Bronchial epithelial cell (primary cell): Measurements from ENCODE around the gene IER5. TPM values are rescaled to one million over a fixed set of nuclear protein-coding genes. Genes with fewer than 3 reads are reported as not detected.

Source experiments
- DNase-seq: peaks from one replicate; pipeline ENCODE4 v3.0.0-alpha.2; 2010; ENCODE audit warnings: low read depth
- FAIRE-seq: peaks from 2 replicates; lab custom pipeline; 2011; peaks lifted over from hg19 to GRCh38; lab: Jason Lieb, UNC
- H3K27me3 ChIP-seq: 2 replicates; pipeline ENCODE4 v1.5.1; 2011; ENCODE audit warnings: low read length; ENCODE audit not compliant: control insufficient read depth, insufficient read depth
- H3K36me3 ChIP-seq: 2 replicates; pipeline ENCODE4 v1.5.1; 2011; ENCODE audit warnings: low read length; ENCODE audit not compliant: control insufficient read depth, insufficient read depth
- H3K4me3 ChIP-seq: 2 replicates; pipeline ENCODE4 v1.5.1; 2011; ENCODE audit warnings: mild to moderate bottlenecking, low read depth, low read length, control low read depth
- total RNA-seq: library from RNA; depleted of rRNA; stranded (reverse); fragments of >200 nt; gene quantifications from 2 replicates; pipeline ENCODE4 v1.2.1, GENCODE V29; 2014
- TF ChIP-seq, protein P1 (sequence below): IDR thresholded peaks from 2 replicates; pipeline ENCODE4 v1.5.1; 2011; ENCODE audit warnings: mild to moderate bottlenecking, moderate library complexity, low read length, control low read depth, inconsistent platforms; ENCODE audit not compliant: insufficient read depth, severe bottlenecking

IER5 gene
- total RNA-seq, 1 donor from 2014 or later, result 47.7 TPM

DNA sequence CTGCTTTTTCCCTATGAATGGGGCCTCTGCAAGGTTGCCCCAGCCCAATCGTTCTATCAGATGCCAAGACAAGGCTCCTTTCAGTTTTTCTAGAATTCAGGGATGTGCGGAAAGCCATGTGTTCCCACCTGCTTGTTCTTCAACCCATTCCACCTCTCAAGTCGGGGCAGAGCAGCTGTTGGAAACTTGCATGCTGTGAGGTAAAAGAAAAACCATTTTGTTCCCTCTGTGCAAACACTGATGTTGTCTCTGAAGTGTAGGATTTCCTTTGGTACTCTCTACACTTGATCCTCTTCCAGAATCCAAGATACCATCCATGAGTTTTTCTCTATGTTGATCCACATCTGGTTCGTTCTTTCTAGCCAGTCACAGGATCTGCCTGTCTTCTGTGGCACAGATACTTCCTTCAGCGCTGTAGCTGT, 7.3 kb downstream of the IER5 start:
- Histone ChIP-seq H3K27me3 (no peaks in the 10 kb centered on the region), H3K4me3 (no peak overlapping the region), H3K36me3 (peaks cover 4% of the 10 kb centered on the region)
- TF ChIP-seq, protein P1, sequence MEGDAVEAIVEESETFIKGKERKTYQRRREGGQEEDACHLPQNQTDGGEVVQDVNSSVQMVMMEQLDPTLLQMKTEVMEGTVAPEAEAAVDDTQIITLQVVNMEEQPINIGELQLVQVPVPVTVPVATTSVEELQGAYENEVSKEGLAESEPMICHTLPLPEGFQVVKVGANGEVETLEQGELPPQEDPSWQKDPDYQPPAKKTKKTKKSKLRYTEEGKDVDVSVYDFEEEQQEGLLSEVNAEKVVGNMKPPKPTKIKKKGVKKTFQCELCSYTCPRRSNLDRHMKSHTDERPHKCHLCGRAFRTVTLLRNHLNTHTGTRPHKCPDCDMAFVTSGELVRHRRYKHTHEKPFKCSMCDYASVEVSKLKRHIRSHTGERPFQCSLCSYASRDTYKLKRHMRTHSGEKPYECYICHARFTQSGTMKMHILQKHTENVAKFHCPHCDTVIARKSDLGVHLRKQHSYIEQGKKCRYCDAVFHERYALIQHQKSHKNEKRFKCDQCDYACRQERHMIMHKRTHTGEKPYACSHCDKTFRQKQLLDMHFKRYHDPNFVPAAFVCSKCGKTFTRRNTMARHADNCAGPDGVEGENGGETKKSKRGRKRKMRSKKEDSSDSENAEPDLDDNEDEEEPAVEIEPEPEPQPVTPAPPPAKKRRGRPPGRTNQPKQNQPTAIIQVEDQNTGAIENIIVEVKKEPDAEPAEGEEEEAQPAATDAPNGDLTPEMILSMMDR, result no peak
- DNase-seq (no peak), FAIRE-seq (no peak)

DNA sequence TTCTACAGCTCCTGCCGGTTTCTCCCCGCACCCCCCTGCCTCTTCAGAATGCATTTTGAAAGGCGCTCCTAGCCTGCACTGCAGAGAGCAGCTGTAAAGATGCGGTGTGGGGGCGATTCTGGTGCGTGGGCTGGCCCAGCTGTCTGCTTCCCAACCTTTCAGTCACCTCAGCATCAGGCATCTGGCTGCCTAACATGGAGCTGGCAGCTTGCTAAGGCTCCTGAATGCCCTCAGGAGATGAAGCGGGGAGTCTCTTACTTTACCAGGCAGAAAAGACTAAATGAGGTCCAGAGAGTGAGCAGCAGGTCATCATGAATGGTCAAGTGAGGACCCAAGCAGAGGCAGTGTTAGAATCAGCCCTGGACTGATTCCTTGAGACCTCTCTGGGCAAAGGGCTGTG, 8.7 kb downstream of the IER5 start:
- no peak for DNase-seq
- no peaks in the 10 kb centered on the region for H3K27me3 ChIP-seq

DNA sequence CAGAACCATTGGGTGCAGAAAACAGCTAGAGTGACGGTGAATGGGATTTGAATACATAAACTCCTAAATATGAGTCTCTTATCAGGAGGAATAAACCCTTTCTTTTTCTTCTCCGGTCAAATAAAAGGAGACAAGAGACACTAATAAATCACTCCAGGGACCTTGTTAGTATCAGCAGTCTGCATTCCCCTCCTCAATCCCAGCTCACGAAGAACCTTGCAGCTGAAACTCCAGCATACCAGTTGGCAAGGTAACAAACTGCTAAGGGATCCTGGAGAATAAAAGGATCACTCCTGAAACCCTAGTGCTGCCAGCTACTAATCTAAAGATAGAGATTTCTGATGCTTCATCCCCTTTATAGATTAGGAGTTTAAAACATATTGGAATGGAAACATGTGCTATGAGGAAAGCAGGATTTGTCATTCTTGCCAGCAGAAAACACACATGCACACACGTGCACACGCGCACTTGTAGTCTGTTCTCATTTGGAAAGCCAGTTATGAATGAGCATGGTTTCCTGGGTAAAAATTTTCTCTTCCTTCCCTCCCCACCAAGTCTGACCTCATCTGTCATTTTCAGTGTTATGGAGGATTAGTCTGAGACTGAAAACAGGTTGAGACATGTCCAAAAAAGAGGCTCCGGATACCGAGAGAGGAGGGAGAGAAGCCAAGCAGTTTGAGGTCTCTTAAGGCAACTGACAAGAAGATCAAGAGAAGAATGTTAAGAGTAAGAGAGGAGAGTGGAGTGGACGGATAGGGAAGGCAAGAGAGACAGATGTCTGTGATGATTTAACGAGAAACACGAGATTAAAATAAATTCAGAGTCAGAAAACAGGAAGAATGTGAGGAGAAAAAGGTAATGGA, 10.9 kb downstream of the IER5 start:
- Histone ChIP-seq H3K36me3 (no peaks in the 10 kb centered on the region), H3K27me3 (no peaks in the 10 kb centered on the region), H3K4me3 (no peak overlapping the region)
- DNase-seq, result peak; percentile 98
- FAIRE-seq, result no peak
- TF ChIP-seq, protein P1, result no peak

More for the DNA sequence above, 8.7 kb downstream of the IER5 start:
- H3K4me3 ChIP-seq, result no peak overlapping the region
- FAIRE-seq, result no peak
- TF ChIP-seq, protein P1, result no peak
- H3K36me3 ChIP-seq, result no peaks in the 10 kb centered on the region

DNA sequence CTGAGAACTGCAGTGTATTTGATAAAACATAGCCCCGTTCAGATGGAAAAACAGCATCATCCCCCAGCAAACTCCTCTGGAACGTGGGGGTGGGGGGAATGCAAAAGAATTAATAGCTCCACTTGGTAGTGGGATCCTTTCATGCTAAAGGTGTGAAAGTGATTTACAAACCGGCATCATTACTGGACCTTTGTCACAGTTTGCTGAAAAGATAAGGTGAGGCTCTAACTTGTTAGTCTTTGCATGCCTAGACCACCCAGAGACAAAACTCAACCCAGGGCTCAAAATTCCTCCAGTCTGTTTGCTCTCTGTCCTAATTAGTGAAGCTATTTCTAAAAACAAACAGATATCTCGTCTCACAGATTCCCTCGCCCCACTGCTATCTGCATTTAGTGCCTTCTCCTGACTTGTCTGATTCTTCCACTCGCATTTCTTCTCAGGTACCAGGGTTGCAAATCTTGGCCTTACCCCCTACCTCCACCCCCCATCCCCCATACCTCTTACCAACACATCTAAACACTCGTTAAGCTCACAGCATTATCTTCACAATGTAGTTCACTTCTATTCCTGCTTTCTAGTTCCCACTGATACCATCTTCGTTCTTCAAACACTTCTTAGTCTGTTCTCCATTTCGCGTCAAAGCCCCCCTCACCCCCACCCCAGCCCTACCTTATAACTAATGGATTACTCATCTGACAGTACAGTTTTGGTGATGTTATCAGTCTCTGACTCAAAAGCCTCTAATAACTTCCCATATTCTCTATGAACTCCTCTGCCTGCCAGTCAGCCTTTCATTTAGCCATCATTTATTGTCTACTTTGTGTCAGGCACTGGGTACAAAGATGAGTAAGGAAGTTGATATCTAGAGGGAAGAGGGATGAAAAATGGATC, 11.8 kb downstream of the IER5 start:
- no peak for FAIRE-seq
- H3K4me3 ChIP-seq, result no peak overlapping the region

DNA sequence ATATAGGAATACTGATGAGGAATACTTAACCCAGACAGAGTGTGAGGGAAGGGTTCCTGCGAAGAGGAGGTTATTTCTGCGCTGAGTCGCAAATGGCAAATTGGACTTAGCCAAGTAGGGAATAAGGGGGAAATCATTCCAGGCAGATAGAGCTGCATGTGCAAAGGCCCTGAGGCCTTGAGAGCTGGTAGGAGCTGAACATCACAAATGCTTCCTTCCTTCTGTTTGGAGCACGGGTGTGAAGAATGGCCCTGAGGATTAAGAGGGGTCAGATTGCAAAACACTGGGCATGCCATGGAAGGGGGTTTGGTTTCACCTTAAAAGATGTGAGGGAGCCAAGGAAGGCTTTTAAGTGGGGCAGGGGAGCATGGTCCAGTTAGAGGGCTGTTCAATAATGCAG, 12.4 kb downstream of the IER5 start:
- TF ChIP-seq, protein P1, result no peak
- no peak for DNase-seq

More for the DNA sequence above, 11.8 kb downstream of the IER5 start:
- Histone ChIP-seq H3K36me3 (no peaks in the 10 kb centered on the region), H3K27me3 (no peaks in the 10 kb centered on the region)
- DNase-seq, result peak; percentile 74
- TF ChIP-seq, protein P1, result no peak

More for the DNA sequence above, 12.4 kb downstream of the IER5 start:
- Histone ChIP-seq H3K36me3 (no peaks in the 10 kb centered on the region), H3K4me3 (no peak overlapping the region), H3K27me3 (no peaks in the 10 kb centered on the region)
- no peak for FAIRE-seq
